H1 (cell line): ENCODE data around the gene RRAS. TPM values are rescaled to one million over a fixed set of nuclear protein-coding genes. Genes with fewer than 3 reads are reported as not detected.

ENCODE experiments used
- CTCF ChIA-PET: fragments of 300-600 bp; sonication (Branson Sonifier 250); formaldehyde crosslinking; loops from one replicate; lab custom pipeline; 2021; ENCODE audit not compliant: partially characterized antibody; lab: Charles Lee
- POLR2A ChIA-PET: fragments of 300-600 bp; sonication (Branson Sonifier 250); formaldehyde crosslinking; loops from one replicate; lab custom pipeline; 2021; ENCODE audit warnings: inconsistent platforms; ENCODE audit not compliant: partially characterized antibody; lab: Charles Lee
- DNase-seq, 2 experiments: peaks; one replicate each; pipeline versions ENCODE4 v3.0.0 to v3.0.0-alpha.2; 2010 to 2022; ENCODE audit warnings: low spot score in 2 of 2, low read depth in 1 of 2, mixed read lengths in 1 of 2
- FAIRE-seq: peaks from 2 replicates; lab custom pipeline; 2011; peaks lifted over from hg19 to GRCh38; lab: Jason Lieb, UNC
- H2AFZ ChIP-seq: 2 replicates; pipeline ENCODE4 v1.8.1; 2012; ENCODE audit warnings: low read length, inconsistent platforms
- H2AK5ac ChIP-seq: 2 replicates; pipeline ENCODE4 v1.6.1; 2013; ENCODE audit warnings: low read depth, low read length
- H2BK120ac ChIP-seq: replicated peaks from 2 replicates; pipeline ENCODE3; 2013; ENCODE audit warnings: low read depth, low read length, inconsistent platforms
- H2BK12ac ChIP-seq: 2 replicates; pipeline ENCODE4 v1.6.1; 2013; ENCODE audit warnings: low read depth, low read length
- H2BK15ac ChIP-seq: 2 replicates; pipeline ENCODE4 v1.6.1; 2013; ENCODE audit warnings: low read length
- H2BK20ac ChIP-seq: 2 replicates; pipeline ENCODE4 v1.6.1; 2013; ENCODE audit warnings: low read length
- H2BK5ac ChIP-seq: 2 replicates; pipeline ENCODE4 v1.6.1; 2013; ENCODE audit warnings: low read depth, low read length
- H3K14ac ChIP-seq: 2 replicates; pipeline ENCODE4 v1.6.1; 2013; ENCODE audit warnings: inconsistent platforms; ENCODE audit not compliant: insufficient read length
- H3K18ac ChIP-seq: 2 replicates; pipeline ENCODE4 v1.6.1; 2013; ENCODE audit warnings: low read length; ENCODE audit errors: extremely low read depth
- H3K23ac ChIP-seq: 2 replicates; pipeline ENCODE4 v1.6.1; 2013; ENCODE audit warnings: inconsistent platforms; ENCODE audit not compliant: insufficient read length
- H3K23me2 ChIP-seq: 2 replicates; pipeline ENCODE4 v1.6.1; 2013; ENCODE audit warnings: low read depth, low read length
- H3K27ac ChIP-seq: 2 replicates; pipeline ENCODE4 v1.6.1; 2011; ENCODE audit warnings: low read depth, low read length, inconsistent platforms
- H3K27me3 ChIP-seq, 4 experiments: replicated peaks in 1 of 4; 1 replicate in 1 of 4; 2 replicates in 3 of 4; pipeline versions ENCODE4 v1.6.1 to v1.8.1; 2011 to 2013; ENCODE audit warnings: low read length in 3 of 4, mild to moderate bottlenecking in 3 of 4, inconsistent platforms in 2 of 4, mixed read lengths in 2 of 4, moderate library complexity in 1 of 4; ENCODE audit not compliant: control insufficient read depth in 3 of 4, insufficient read depth in 3 of 4; ENCODE audit errors: extremely low read depth in 1 of 4
- H3K36me3 ChIP-seq, 4 experiments: 2 replicates each; pipeline versions ENCODE4 v1.6.1 to v1.8.1; 2011 to 2013; ENCODE audit warnings: mild to moderate bottlenecking in 4 of 4, low read length in 3 of 4, moderate library complexity in 2 of 4, control low read depth in 1 of 4, inconsistent platforms in 1 of 4; ENCODE audit not compliant: insufficient read depth in 4 of 4, control insufficient read depth in 2 of 4
- H3K4ac ChIP-seq: replicated peaks from 2 replicates; pipeline ENCODE3; 2013; ENCODE audit warnings: low read length, low read depth, mixed read lengths, inconsistent platforms; ENCODE audit not compliant: insufficient read length
- H3K4me1 ChIP-seq, 4 experiments: replicated peaks in 1 of 4; 1 replicate in 1 of 4; 2 replicates in 3 of 4; pipeline versions ENCODE4 v1.6.1 to v1.8.1; 2011 to 2013; ENCODE audit warnings: low read length in 3 of 4, inconsistent platforms in 2 of 4, mixed read lengths in 1 of 4; ENCODE audit not compliant: insufficient read depth in 4 of 4, control insufficient read depth in 3 of 4
- H3K4me2 ChIP-seq, 2 experiments: 2 replicates each; pipeline versions ENCODE4 v1.6.1 to v1.8.1; 2011 to 2013; ENCODE audit warnings: low read depth in 2 of 2, low read length in 2 of 2, control low read depth in 1 of 2, inconsistent platforms in 1 of 2, mild to moderate bottlenecking in 1 of 2; ENCODE audit not compliant: insufficient read depth in 1 of 2
- H3K4me3 ChIP-seq, 4 experiments: fragments of 200-600, 300-600 bp in 1 of 4; sonication (generic), shearing (Covaris generic), sonication (Bioruptor Twin) in 1 of 4; 2 replicates each; pipeline versions ENCODE4 v1.5.1 to v1.8.1; 2011 to 2016; ENCODE audit warnings: low read length in 4 of 4, low read depth in 3 of 4, control low read depth in 2 of 4, inconsistent platforms in 2 of 4, mild to moderate bottlenecking in 2 of 4, mixed read lengths in 1 of 4, moderate library complexity in 1 of 4; ENCODE audit not compliant: insufficient read depth in 2 of 4; ENCODE audit errors: extremely low read depth in 1 of 4
- H3K56ac ChIP-seq: replicated peaks from 2 replicates; pipeline ENCODE3; 2013; ENCODE audit warnings: low read depth, mild to moderate bottlenecking, mixed read lengths, low read length, inconsistent platforms; ENCODE audit not compliant: insufficient read length
- H3K79me1 ChIP-seq: 2 replicates; pipeline ENCODE4 v1.6.1; 2013; ENCODE audit warnings: low read depth, low read length, control low read depth
- H3K79me2 ChIP-seq, 2 experiments: 2 replicates each; pipeline versions ENCODE4 v1.6.1 to v1.8.1; 2012 to 2013; ENCODE audit warnings: low read length in 2 of 2, mild to moderate bottlenecking in 2 of 2, inconsistent platforms in 1 of 2; ENCODE audit not compliant: insufficient read depth in 2 of 2, control insufficient read depth in 1 of 2
- H3K9ac ChIP-seq, 4 experiments: replicated peaks in 1 of 4; 1 replicate in 1 of 4; 2 replicates in 3 of 4; pipeline versions ENCODE4 v1.6.1 to v1.8.1; 2011 to 2013; ENCODE audit warnings: low read depth in 3 of 4, low read length in 3 of 4, control low read depth in 2 of 4, mild to moderate bottlenecking in 2 of 4, moderate library complexity in 2 of 4, inconsistent platforms in 1 of 4; ENCODE audit errors: extremely low read depth in 1 of 4
- H3K9me3 ChIP-seq, 2 experiments: 2 replicates each; pipeline versions ENCODE4 v1.6.1 to v1.8.1; 2012 to 2013; ENCODE audit warnings: mild to moderate bottlenecking in 2 of 2, moderate library complexity in 2 of 2, control low read depth in 1 of 2, inconsistent platforms in 1 of 2, low read depth in 1 of 2, low read length in 1 of 2, mixed read lengths in 1 of 2; ENCODE audit not compliant: insufficient read depth in 2 of 2
- H4K20me1 ChIP-seq, 2 experiments: replicated peaks in 1 of 2; 2 replicates each; pipeline versions ENCODE3 to v1.8.1; 2011 to 2013; ENCODE audit warnings: inconsistent platforms in 2 of 2, low read length in 2 of 2, mild to moderate bottlenecking in 1 of 2; ENCODE audit not compliant: insufficient read depth in 2 of 2, control insufficient read depth in 1 of 2
- H4K5ac ChIP-seq: 2 replicates; pipeline ENCODE4 v1.6.1; 2013; ENCODE audit warnings: low read length, low read depth, mixed read lengths, inconsistent platforms; ENCODE audit not compliant: insufficient read length
- H4K8ac ChIP-seq: 2 replicates; pipeline ENCODE4 v1.8.0; 2013; ENCODE audit warnings: mild to moderate bottlenecking, moderate library complexity, low read length, inconsistent platforms; ENCODE audit not compliant: insufficient read depth; ENCODE audit errors: extremely low read depth
- H4K91ac ChIP-seq: replicated peaks from 2 replicates; pipeline ENCODE3; 2013; ENCODE audit warnings: low read length, mixed read lengths, inconsistent platforms; ENCODE audit not compliant: insufficient read length
- BRCA1 ChIP-seq: IDR thresholded peaks from 2 replicates; pipeline ENCODE4 v1.6.1; 2012; ENCODE audit warnings: low read depth, low read length, improper control_type of control experiment
- CHD1 ChIP-seq: IDR thresholded peaks from 2 replicates; pipeline ENCODE4 v1.6.1; 2012; ENCODE audit warnings: low read depth, low read length, improper control_type of control experiment
- CREB1 ChIP-seq: IDR thresholded peaks from 2 replicates; pipeline ENCODE4 v1.6.1; 2012; ENCODE audit warnings: inconsistent platforms
- CTBP2 ChIP-seq: IDR thresholded peaks from 2 replicates; pipeline ENCODE4 v1.7.0; 2011; ENCODE audit warnings: borderline replicate concordance, mild to moderate bottlenecking, moderate library complexity, mixed read lengths, low read length; ENCODE audit not compliant: insufficient read depth, insufficient read length
- EP300 ChIP-seq, 2 experiments: IDR thresholded peaks; 1 replicate in 1 of 2; 2 replicates in 1 of 2; pipeline ENCODE4 v1.6.1; 2011 to 2012; ENCODE audit warnings: low read depth in 2 of 2, low read length in 2 of 2, mild to moderate bottlenecking in 2 of 2, borderline replicate concordance in 1 of 2, inconsistent platforms in 1 of 2, moderate library complexity in 1 of 2
- MAX ChIP-seq: IDR thresholded peaks from 2 replicates; pipeline ENCODE4 v1.6.1; 2012; ENCODE audit warnings: inconsistent platforms
- POLR2A ChIP-seq, 2 experiments: IDR thresholded peaks; 1 replicate in 1 of 2; 2 replicates in 1 of 2; pipeline ENCODE4 v1.6.1; 2011; ENCODE audit warnings: low read depth in 2 of 2, low read length in 2 of 2, mild to moderate bottlenecking in 2 of 2; ENCODE audit errors: control extremely low read depth in 1 of 2
- POLR2AphosphoS5 ChIP-seq: IDR thresholded peaks from 2 replicates; pipeline ENCODE4 v1.6.1; 2011; ENCODE audit warnings: low read depth, low read length
- SIX5 ChIP-seq: IDR thresholded peaks from 2 replicates; pipeline ENCODE4 v1.6.1; 2011; ENCODE audit warnings: mild to moderate bottlenecking, low read depth, low read length
- TAF1 ChIP-seq: IDR thresholded peaks from 2 replicates; pipeline ENCODE4 v1.6.1; 2011; ENCODE audit warnings: mild to moderate bottlenecking, low read depth, low read length
- WGBS, 2 experiments: shearing (Covaris generic) in 1 of 2; methylation state at CpG; one replicate each; pipeline versions ENCODE4 v1.1.6 to v1.1.7; 2013 to 2015; ENCODE audit warnings: low lambda C conversion rate in 2 of 2, mixed read lengths in 2 of 2, inconsistent platforms in 1 of 2, low coverage in 1 of 2, missing lambda C conversion rate in 1 of 2; ENCODE audit not compliant: insufficient replicate concordance in 2 of 2, insufficient coverage in 1 of 2, insufficient read length in 1 of 2; ENCODE audit errors: extremely low coverage in 1 of 2, missing lambda C conversion rate in 1 of 2; 5-methylcytosine and 5-hydroxymethylcytosine counted together
- polyA plus RNA-seq, 7 experiments: library from polyadenylated mRNA; depleted of rRNA in 3 of 7; stranded (reverse) in 5 of 7; unstranded in 2 of 7; fragments of >200 nt in 5 of 7; fragments of 200-250 nt in 2 of 7; gene quantifications; 1 replicate in 5 of 7; 2 replicates in 1 of 7; 4 replicates in 1 of 7; pipeline versions ENCODE4 v1.2.1 to v1.2.3, GENCODE V29; 2011 to 2013; ENCODE audit warnings: missing spikeins in 2 of 7, mixed read lengths in 2 of 7
- total RNA-seq: library from RNA; stranded (reverse); fragmentation: NEBNext Ultra II Directional; extraction: Animal tissue kit (Norgen Biotek cat#: 25700); gene quantifications from 2 replicates; pipeline ENCODE4 v1.2.1, GENCODE V29; 2021

The RRAS gene
- total and polyA plus RNA-seq, 2 of the 8 experiments (the other 6 are each of a cell fraction or from before 2014, with no cell fraction given): 17.7 to 49.1 TPM

DNA sequence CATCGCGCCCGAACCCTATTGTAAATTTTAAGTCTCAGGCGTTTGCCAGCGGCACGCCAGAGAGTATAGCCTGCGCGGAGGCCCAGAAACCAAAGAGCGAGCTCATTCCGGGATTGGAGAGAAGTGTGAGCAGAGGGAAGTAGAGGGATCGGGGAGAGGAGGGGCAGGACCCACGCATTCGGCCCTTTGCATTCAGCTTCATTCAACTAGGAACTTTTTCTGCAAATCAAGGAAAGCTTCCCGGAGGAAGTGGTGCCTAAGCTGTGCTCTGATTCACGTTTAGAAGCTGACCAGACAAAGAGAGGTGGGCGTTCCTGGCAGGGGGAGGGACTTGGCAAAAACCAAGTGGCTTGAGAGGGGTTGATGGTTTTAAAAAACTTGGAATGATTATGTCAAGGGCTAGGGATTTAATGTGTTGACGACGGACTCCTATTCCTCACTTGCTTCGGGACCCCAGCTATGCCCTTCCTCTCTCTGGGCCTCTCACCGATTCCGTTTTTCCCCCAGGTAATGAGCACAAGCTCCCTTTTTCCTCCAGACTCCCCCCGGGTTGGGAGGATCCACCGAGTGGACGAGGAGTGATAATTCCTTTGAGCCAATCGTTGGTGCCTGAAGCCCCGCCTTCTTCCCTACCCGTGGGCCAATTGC, 36.3 kb upstream of the RRAS start:
- Histone ChIP-seq H3K27me3 (no peaks in the 10 kb centered on the region), H3K4me1 (peaks cover 2 to 24% (median 12%) of the 10 kb centered on the region in 4 experiments), H2BK5ac (peak overlapping the region; percentile 99), H3K23ac (no peak overlapping the region), H2BK12ac (peak overlapping the region; percentile 99; the same call in 1 of the 2 replicates), H4K5ac (peak overlapping the region; percentile 99), H2AFZ (peak overlapping the region; percentile 95), H4K8ac (peak overlapping the region; percentile 96; the same call in 1 of the 2 replicates), H3K9me3 (no peaks in the 10 kb centered on the region), H3K79me1 (peaks cover 2% of the 10 kb centered on the region; the same call in 1 of the 2 replicates), H3K23me2 (peaks cover 4% of the 10 kb centered on the region), H3K4me3 (peak overlapping the region; percentile 63 to 80 (median 70)), H2AK5ac (0 out of 2 replicates have a peak overlapping the region, but pooled peaks have one; percentile 32), H4K20me1 (peaks cover 10 to 25% of the 10 kb centered on the region in 2 experiments), H2BK120ac (peak overlapping the region; percentile 99), H3K14ac (no peak overlapping the region), H3K79me2 (peaks cover 17 to 39% of the 10 kb centered on the region in 2 experiments), H3K27ac (peak overlapping the region; percentile 100), H3K18ac (peak overlapping the region; percentile 96), H4K91ac (peak overlapping the region; percentile 99), H3K4ac (peak overlapping the region; percentile 82), H2BK20ac (no peak overlapping the region; the same call in 1 of the 2 replicates), H3K56ac (peak overlapping the region; percentile 86), H3K4me2 (peak overlapping the region; percentile 71 to 76), H3K36me3 (peaks cover 0 to 8% (median 4%) of the 10 kb centered on the region in 4 experiments; a peak in 4 of 8 replicates), H2BK15ac (no peak overlapping the region), H3K9ac (peak overlapping the region; percentile 86 to 100 (median 96))
- FAIRE-seq (peak; percentile 95), DNase-seq (peak in 1 of 2 experiments; percentile 82)
- 1% methylated on average over 27 of the region's 27 CpGs; no CpG with 5 or more reads in 1 of the 2 experiments for WGBS, 2 experiments
- POLR2A ChIA-PET: interaction anchor here (0.7 to 14.5 kb wide), 52 partner anchors 14 to 1057 kb away, joined by 3 to 275 read pairs (median 4); partner anchors contain the start of genes ADM5, AKT1S1, ALDH16A1 and AP2A1
- CTCF ChIA-PET: interaction anchor here (0.6 to 7.4 kb wide), 13 partner anchors 9 to 626 kb away, joined by 3 to 39 read pairs (median 4); partner anchors contain the start of genes BCL2L12, CPT1C, IRF3 and RRAS
- TF ChIP-seq SIX5 (no peak; the same call in 1 of the 2 replicates), TAF1 (peak; percentile 98), CHD1 (peak; percentile 96), POLR2AphosphoS5 (peak; percentile 96), MAX (peak; percentile 5; the same call in 1 of the 2 replicates), POLR2A (IDR thresholded peaks at IDR 0.05; ENCODE audit: control extremely low read depth in 1 of 2, low read depth in 2 of 2, low read length in 2 of 2) (peak; percentile 97 to 98; a peak in 2 of 3 replicates), BRCA1 (no peak), CTBP2 (no peak), CREB1 (no peak), EP300 (IDR thresholded peaks at IDR 0.05; ENCODE audit: borderline replicate concordance in 1 of 2, low read depth in 2 of 2, low read length in 2 of 2) (peak in 1 of 2 experiments; percentile 99; a peak in 2 of 3 replicates)
